HepG2 (cell line): Measurements from ENCODE around the gene PEX11B. TPM values are rescaled to one million over a fixed set of nuclear protein-coding genes. Genes with fewer than 3 reads are reported as not detected.
A peak's percentile ranks its signal among the peaks of the same experiment; 100 is the strongest.

ENCODE experiments used
- ASH2L ChIP-seq: fragments of 300-600, 200-600 bp; sonication (generic); IDR thresholded peaks from 2 replicates; pipeline ENCODE4 v1.7.0; 2017; ENCODE audit warnings: low read depth, mild to moderate bottlenecking, moderate library complexity, mixed read lengths, low read length; ENCODE audit not compliant: insufficient read length
- ATM ChIP-seq: fragments of 450-650 bp; IDR thresholded peaks from 2 replicates; pipeline ENCODE4 v1.7.1; 2017; ENCODE audit warnings: mild to moderate bottlenecking, borderline replicate concordance
- CBFB ChIP-seq: sonication (generic); formaldehyde crosslinking; IDR thresholded peaks from 2 replicates; pipeline ENCODE4 v1.4.0; 2020; ENCODE audit warnings: missing genetic modification reagents
- DNMT1 ChIP-seq: sonication (generic); formaldehyde crosslinking; IDR thresholded peaks from 2 replicates; pipeline ENCODE4 v1.5.1; 2020; ENCODE audit warnings: mild to moderate bottlenecking, missing genetic modification reagents
- GATAD2A ChIP-seq: IDR thresholded peaks from 2 replicates; pipeline ENCODE4 v1.6.1; 2016
- HMG20A ChIP-seq: IDR thresholded peaks from 2 replicates; pipeline ENCODE4 v1.6.1; 2016; ENCODE audit warnings: borderline replicate concordance
- HNF1B ChIP-seq: sonication (generic); formaldehyde crosslinking; IDR thresholded peaks from 2 replicates; pipeline ENCODE4 v1.5.1; 2020; ENCODE audit warnings: mild to moderate bottlenecking, moderate library complexity, missing genetic modification reagents
- KDM2A ChIP-seq: sonication (generic); formaldehyde crosslinking; IDR thresholded peaks from 2 replicates; pipeline ENCODE4 v1.4.0; 2020; ENCODE audit warnings: low read depth, missing genetic modification reagents, borderline replicate concordance
- MYNN ChIP-seq: sonication (generic); formaldehyde crosslinking; IDR thresholded peaks from 2 replicates; pipeline ENCODE4 v1.4.0; 2020; ENCODE audit warnings: mild to moderate bottlenecking, low read depth, missing genetic modification reagents
- SRSF4 ChIP-seq: fragments of 200-400 bp; formaldehyde crosslinking; IDR thresholded peaks from one replicate; pipeline ENCODE4 v1.6.1; 2018; ENCODE audit warnings: mild to moderate bottlenecking, low read depth, low read length, moderate library complexity; ENCODE audit not compliant: poor library complexity, severe bottlenecking
- SSRP1 ChIP-seq: IDR thresholded peaks from 2 replicates; pipeline ENCODE4 v1.6.1; 2016; ENCODE audit warnings: control low read depth
- ZBTB10 ChIP-seq: sonication (generic); formaldehyde crosslinking; IDR thresholded peaks from 2 replicates; pipeline ENCODE4 v1.4.0; 2020; ENCODE audit warnings: missing genetic modification reagents, borderline replicate concordance
- ZBTB39 ChIP-seq: sonication (generic); formaldehyde crosslinking; IDR thresholded peaks from 2 replicates; pipeline ENCODE4 v1.5.0; 2020; ENCODE audit warnings: missing genetic modification reagents
- ZBTB46 ChIP-seq: sonication (generic); formaldehyde crosslinking; IDR thresholded peaks from 2 replicates; pipeline ENCODE4 v1.4.0; 2020; ENCODE audit warnings: mild to moderate bottlenecking, missing genetic modification reagents, borderline replicate concordance
- ZNF296 ChIP-seq: sonication (generic); formaldehyde crosslinking; conservative IDR thresholded peaks from 2 replicates; pipeline ENCODE4 v1.5.0; 2020; ENCODE audit warnings: mild to moderate bottlenecking, missing genetic modification reagents
- ZNF44 ChIP-seq: sonication (generic); formaldehyde crosslinking; IDR thresholded peaks from 2 replicates; pipeline ENCODE4 v1.5.1; 2020; ENCODE audit warnings: mild to moderate bottlenecking, missing genetic modification reagents
- ZNF572 ChIP-seq: sonication (generic); formaldehyde crosslinking; IDR thresholded peaks from 2 replicates; pipeline ENCODE4 v1.5.1; 2020; ENCODE audit warnings: mild to moderate bottlenecking, missing genetic modification reagents
- ZNF652 ChIP-seq: IDR thresholded peaks from 2 replicates; pipeline ENCODE4 v1.6.1; 2016; ENCODE audit warnings: low read depth, borderline replicate concordance
- ZNF747 ChIP-seq: sonication (generic); formaldehyde crosslinking; IDR thresholded peaks from 2 replicates; pipeline ENCODE4 v1.8.1; 2023; ENCODE audit warnings: missing genetic modification reagents, mild to moderate bottlenecking, borderline replicate concordance
- ZNF788 ChIP-seq: sonication (generic); formaldehyde crosslinking; IDR thresholded peaks from 2 replicates; pipeline ENCODE4 v1.5.0; 2020; ENCODE audit warnings: mild to moderate bottlenecking, missing genetic modification reagents, borderline replicate concordance
- ZNF790 ChIP-seq: sonication (generic); formaldehyde crosslinking; IDR thresholded peaks from 2 replicates; pipeline ENCODE4 v1.8.0; 2022; ENCODE audit warnings: missing genetic modification reagents, mild to moderate bottlenecking, borderline replicate concordance
- polyA plus RNA-seq, 8 experiments: library from polyadenylated mRNA; depleted of rRNA in 3 of 8; stranded (reverse) in 7 of 8; unstranded in 1 of 8; fragments of >200 nt; fragmentation: Illumina TruSeq in 4 of 8; extraction: Trizol in 4 of 8; gene quantifications; 2 replicates each; pipeline versions ENCODE4 v1.2.1 to v1.2.3, GENCODE V29; 2011 to 2016; ENCODE audit warnings: low read depth in 4 of 8, missing spikeins in 1 of 8, mixed read lengths in 1 of 8; ENCODE audit not compliant: insufficient read depth in 1 of 8
- total RNA-seq, 5 experiments: library from RNA; depleted of rRNA; stranded (reverse); fragments of >200 nt; fragmentation: Illumina TruSeq; extraction: Trizol; gene quantifications; 2 replicates each; pipeline ENCODE4 v1.2.3, GENCODE V29; 2016; ENCODE audit warnings: low read depth in 1 of 5

Gene PEX11B
- total and polyA plus RNA-seq, 2 of the 13 experiments (the other 11 are each of a cell fraction or from before 2014, with no cell fraction given): 21.6 to 48.4 TPM

GRCh38 chr1:145918144-145918991 is at the start of gene PEX11B (continued):
- TF ChIP-seq ZBTB39 (CRISPR knock-in tag): no peak
- no peak for TF ChIP-seq ZNF296
- TF ChIP-seq ZNF788: peak; percentile 14; the same call in 1 of the 2 replicates
- TF ChIP-seq HNF1B (CRISPR knock-in tag): no peak
- TF ChIP-seq ZNF790 (CRISPR knock-in tag): no peak
- TF ChIP-seq ZBTB10 (CRISPR knock-in tag): no peak
- TF ChIP-seq KDM2A (CRISPR knock-in tag): peak; percentile 78
- no peak for TF ChIP-seq ATM
- TF ChIP-seq MYNN (CRISPR knock-in tag): no peak
- TF ChIP-seq DNMT1: no peak
- TF ChIP-seq ZBTB46 (CRISPR knock-in tag): no peak
- no peak for TF ChIP-seq HMG20A
- TF ChIP-seq ASH2L: peak; percentile 71
- TF ChIP-seq GATAD2A (CRISPR knock-in tag): peak; percentile 37; the same call in 1 of the 2 replicates
- no peak; the same call in 1 of the 2 replicates for TF ChIP-seq ZNF44
- TF ChIP-seq SSRP1 (CRISPR knock-in tag): 0 out of 2 replicates have a peak, but pooled peaks have one; percentile 16
- no peak for TF ChIP-seq ZNF747
- TF ChIP-seq SRSF4: no peak
- TF ChIP-seq CBFB: 0 out of 2 replicates have a peak, but pooled peaks have one; percentile 29
- no peak for TF ChIP-seq ZNF572 (CRISPR knock-in tag)
- TF ChIP-seq ZNF652 (CRISPR knock-in tag): no peak
